ENCODE measurements around the gene TALDO1.

TALDO1 gene

GRCh38 chr11:747158-748006 lies at the start of gene TALDO1:
TALDO1 (plus strand) TSS chr11:747464; CDS start chr11:747482, 18 bp downstream.
- DNase-seq, result peak; percentile 77

GRCh38 chr11:697811-698311 lies 49.4 kb upstream of the TALDO1 start:
- DNase-seq, result no peak

GRCh38 chr11:698493-699115 lies 48.7 kb upstream of the TALDO1 start:
- DNase-seq, result no peak

GRCh38 chr11:699116-699508 lies 48.2 kb upstream of the TALDO1 start:
- no peak for DNase-seq

- DNase-seq, result no peak
Observed at GRCh38 chr11:699753-700152, 47.5 kb upstream of the TALDO1 start.

- DNase-seq, result no peak
Observed at GRCh38 chr11:701741-702461, 45.4 kb upstream of the TALDO1 start.

- DNase-seq, result no peak
Observed at GRCh38 chr11:702462-703461, 44.5 kb upstream of the TALDO1 start.

GRCh38 chr11:703506-703905 lies 43.8 kb upstream of the TALDO1 start:
- DNase-seq, result no peak

- no peak for DNase-seq
Observed at GRCh38 chr11:704228-704674, 43.0 kb upstream of the TALDO1 start.

GRCh38 chr11:704781-705645 lies 42.3 kb upstream of the TALDO1 start:
- DNase-seq, result no peak

- no peak for DNase-seq
Observed at GRCh38 chr11:705646-706438, 41.4 kb upstream of the TALDO1 start, which contains the start of gene EPS8L2. EPS8L2 (plus strand) TSS chr11:706231; CDS start chr11:709408, 3,177 bp downstream.

- DNase-seq, result no peak
Observed at GRCh38 chr11:706439-706956, 40.8 kb upstream of the TALDO1 start.

GRCh38 chr11:706957-707816 lies 40.1 kb upstream of the TALDO1 start:
- no peak for DNase-seq

GRCh38 chr11:707817-708420 lies 39.3 kb upstream of the TALDO1 start:
- no peak for DNase-seq

- no peak for DNase-seq
Observed at GRCh38 chr11:708511-708910, 38.8 kb upstream of the TALDO1 start.

GRCh38 chr11:709109-709997 lies 37.9 kb upstream of the TALDO1 start:
- DNase-seq, result no peak

GRCh38 chr11:714436-714835 lies 32.8 kb upstream of the TALDO1 start:
- DNase-seq, result no peak
